ENCODE results near the gene RNF34. TPM values are rescaled to one million over a fixed set of nuclear protein-coding genes. Genes with fewer than 3 reads are reported as not detected.

RNF34 gene
- total RNA-seq, 4 donors from 2014 or later, result 32.3 to 57.1 (median 46.2) TPM

DNA sequence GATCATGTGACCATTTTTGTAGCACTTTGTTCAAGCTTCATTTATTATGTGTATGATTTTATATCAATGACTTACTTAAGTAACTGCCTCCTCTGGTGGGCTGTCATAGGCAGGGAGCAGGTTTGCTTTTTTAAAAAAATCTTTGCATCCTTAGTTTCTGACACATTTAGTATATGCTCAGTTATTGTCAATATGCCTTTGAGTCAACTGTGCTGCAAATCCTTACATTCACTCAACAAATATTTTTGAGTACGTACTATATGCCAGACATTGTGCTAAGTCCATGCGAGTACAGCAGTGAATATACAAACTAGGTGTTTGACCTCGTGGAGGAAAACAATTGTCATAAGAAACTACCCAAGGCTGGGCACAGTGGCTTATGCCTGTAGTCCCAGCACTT, 43.3 kb upstream of the RNF34 start:
- TF ChIP-seq, protein P1, sequence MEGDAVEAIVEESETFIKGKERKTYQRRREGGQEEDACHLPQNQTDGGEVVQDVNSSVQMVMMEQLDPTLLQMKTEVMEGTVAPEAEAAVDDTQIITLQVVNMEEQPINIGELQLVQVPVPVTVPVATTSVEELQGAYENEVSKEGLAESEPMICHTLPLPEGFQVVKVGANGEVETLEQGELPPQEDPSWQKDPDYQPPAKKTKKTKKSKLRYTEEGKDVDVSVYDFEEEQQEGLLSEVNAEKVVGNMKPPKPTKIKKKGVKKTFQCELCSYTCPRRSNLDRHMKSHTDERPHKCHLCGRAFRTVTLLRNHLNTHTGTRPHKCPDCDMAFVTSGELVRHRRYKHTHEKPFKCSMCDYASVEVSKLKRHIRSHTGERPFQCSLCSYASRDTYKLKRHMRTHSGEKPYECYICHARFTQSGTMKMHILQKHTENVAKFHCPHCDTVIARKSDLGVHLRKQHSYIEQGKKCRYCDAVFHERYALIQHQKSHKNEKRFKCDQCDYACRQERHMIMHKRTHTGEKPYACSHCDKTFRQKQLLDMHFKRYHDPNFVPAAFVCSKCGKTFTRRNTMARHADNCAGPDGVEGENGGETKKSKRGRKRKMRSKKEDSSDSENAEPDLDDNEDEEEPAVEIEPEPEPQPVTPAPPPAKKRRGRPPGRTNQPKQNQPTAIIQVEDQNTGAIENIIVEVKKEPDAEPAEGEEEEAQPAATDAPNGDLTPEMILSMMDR (IDR thresholded peaks at IDR 0.05 in 4 of 5, conservative IDR thresholded peaks at IDR 0.05 in 1 of 5), result no peak
- no peak for TF ChIP-seq POLR2A (IDR thresholded peaks at IDR 0.05)
- in situ Hi-C loops (cut with MboI; ENCODE audit: low sequenced_read_pairs in 4 of 4), result no loop called here
- H3K4me1 ChIP-seq, result peaks cover under 1 to 6% of the 10 kb centered on the region in 2 donors
- H3K27ac ChIP-seq, result no peak overlapping the region
- no peaks in the 10 kb centered on the region for H3K9me3 ChIP-seq
- DNase-seq, result no peak
- no peaks in the 10 kb centered on the region for H3K36me3 ChIP-seq
- H3K4me3 ChIP-seq, result no peak overlapping the region
- no peaks in the 10 kb centered on the region for H3K27me3 ChIP-seq
- no peak for ATAC-seq
- intact Hi-C loops (cut with DNase I; ENCODE audit: low total_unique reads), result no loop called here

DNA sequence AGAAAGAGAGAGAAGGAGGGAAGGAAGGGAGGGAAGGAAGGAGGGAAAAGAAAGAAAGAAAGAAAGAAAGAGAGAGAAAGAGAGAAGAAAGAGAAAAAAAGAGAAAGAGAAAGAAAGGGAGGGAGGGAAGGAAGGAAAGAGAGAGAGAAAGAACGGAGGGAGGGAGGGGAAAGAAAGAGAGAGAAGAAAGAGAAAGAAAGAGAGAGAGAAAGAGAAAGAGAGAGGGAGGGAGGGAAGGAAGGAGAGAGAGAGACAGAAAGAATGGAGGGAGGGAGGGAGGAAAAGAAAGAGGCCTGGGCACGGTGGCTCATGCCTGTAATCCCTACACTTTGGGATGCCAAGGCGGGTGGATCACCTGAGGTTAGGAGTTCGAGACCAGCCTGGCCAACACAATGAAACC, 42.6 kb upstream of the RNF34 start:
- H3K4me1 ChIP-seq, result peaks cover 0 to 6% of the 10 kb centered on the region in 2 donors
- H3K9me3 ChIP-seq, result no peaks in the 10 kb centered on the region
- TF ChIP-seq POLR2A (IDR thresholded peaks at IDR 0.05), result no peak
- TF ChIP-seq, protein P1 (IDR thresholded peaks at IDR 0.05 in 4 of 5, conservative IDR thresholded peaks at IDR 0.05 in 1 of 5), result no peak
- H3K27ac ChIP-seq, result no peak overlapping the region
- in situ Hi-C loops (cut with MboI; ENCODE audit: low sequenced_read_pairs in 4 of 4), result no loop called here
- DNase-seq (no peak), ATAC-seq (no peak)
- intact Hi-C loops (cut with DNase I; ENCODE audit: low total_unique reads), result no loop called here
- no peak overlapping the region for H3K4me3 ChIP-seq
- H3K36me3 ChIP-seq, result no peaks in the 10 kb centered on the region
- H3K27me3 ChIP-seq, result no peaks in the 10 kb centered on the region

DNA sequence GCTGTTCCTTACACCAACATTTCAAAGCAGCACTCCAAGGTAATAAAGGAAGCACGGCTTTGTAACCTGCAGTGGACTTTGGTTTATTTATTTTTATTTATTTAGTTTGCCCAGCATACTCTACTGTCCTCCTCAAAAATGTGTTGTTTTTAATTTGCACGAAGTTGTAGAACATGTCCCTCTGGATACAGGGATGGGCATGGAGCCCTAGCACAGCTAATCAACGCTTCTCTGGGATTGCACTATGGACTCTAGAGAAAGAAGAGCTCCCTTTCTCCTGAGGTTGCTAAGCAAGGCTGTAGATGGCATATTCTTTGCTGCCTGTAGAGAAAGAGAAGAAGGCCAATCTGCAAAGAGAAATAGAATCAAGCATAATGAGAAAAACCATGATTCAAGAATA, 41.8 kb upstream of the RNF34 start:
- Histone ChIP-seq H3K27me3 (no peaks in the 10 kb centered on the region), H3K4me3 (no peak overlapping the region), H3K27ac (no peak overlapping the region), H3K4me1 (peaks cover 0 to 2% of the 10 kb centered on the region in 2 donors), H3K9me3 (no peaks in the 10 kb centered on the region), H3K36me3 (no peaks in the 10 kb centered on the region)
- in situ Hi-C loops (cut with MboI; ENCODE audit: low sequenced_read_pairs in 4 of 4), result no loop called here
- TF ChIP-seq, protein P1 (IDR thresholded peaks at IDR 0.05 in 4 of 5, conservative IDR thresholded peaks at IDR 0.05 in 1 of 5), result no peak
- no peak for TF ChIP-seq POLR2A (IDR thresholded peaks at IDR 0.05)
- intact Hi-C loops (cut with DNase I; ENCODE audit: low total_unique reads), result no loop called here
- no peak for ATAC-seq
- no peak for DNase-seq

DNA sequence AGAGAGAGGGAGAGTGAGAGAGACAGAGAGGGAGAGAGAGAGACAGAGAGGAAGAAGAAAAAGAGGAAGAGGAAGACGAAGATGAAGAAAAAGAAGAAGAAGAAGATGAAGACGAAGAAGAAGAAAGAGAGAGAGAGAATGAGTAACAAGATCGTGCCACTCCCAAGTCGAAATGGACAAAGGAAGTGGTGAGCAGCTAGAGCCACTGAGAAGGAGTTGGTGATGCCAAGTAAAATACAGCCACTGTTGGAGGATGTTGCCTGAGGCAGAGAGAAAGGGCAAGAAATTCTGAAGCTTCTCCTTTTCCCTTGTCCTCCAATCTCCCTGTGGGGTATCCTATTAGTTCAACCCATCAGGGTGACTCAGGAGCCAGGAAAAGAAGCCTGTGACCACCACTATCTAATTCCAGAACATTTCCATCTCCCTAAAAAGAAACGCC, 35.2 kb upstream of the RNF34 start:
- no peaks in the 10 kb centered on the region for H3K27me3 ChIP-seq
- in situ Hi-C loops (cut with MboI; ENCODE audit: low sequenced_read_pairs in 4 of 4) (loop anchor here in 1 of 4 donors (5.0 kb wide), 1 partner anchor 33 kb away; no protein-coding TSS in a partner anchor), intact Hi-C loops (cut with DNase I; ENCODE audit: low total_unique reads) (no loop called here)
- H3K4me1 ChIP-seq, result peaks cover 2 to 7% of the 10 kb centered on the region in 2 donors
- H3K36me3 ChIP-seq, result no peaks in the 10 kb centered on the region
- no peaks in the 10 kb centered on the region for H3K9me3 ChIP-seq
- no peak overlapping the region for H3K27ac ChIP-seq
- TF ChIP-seq, protein P1 (IDR thresholded peaks at IDR 0.05 in 4 of 5, conservative IDR thresholded peaks at IDR 0.05 in 1 of 5), result no peak
- no peak for TF ChIP-seq POLR2A (IDR thresholded peaks at IDR 0.05)
- no peak overlapping the region for H3K4me3 ChIP-seq
- no peak for DNase-seq
- no peak for ATAC-seq
